ENCODE data around the gene KRT31.
"Not testable (repeated sequence)": the region's sequence is repeated elsewhere in the genome, so short reads cannot be mapped to it uniquely, and the experiment has no call there.

KRT31 gene

DNA sequence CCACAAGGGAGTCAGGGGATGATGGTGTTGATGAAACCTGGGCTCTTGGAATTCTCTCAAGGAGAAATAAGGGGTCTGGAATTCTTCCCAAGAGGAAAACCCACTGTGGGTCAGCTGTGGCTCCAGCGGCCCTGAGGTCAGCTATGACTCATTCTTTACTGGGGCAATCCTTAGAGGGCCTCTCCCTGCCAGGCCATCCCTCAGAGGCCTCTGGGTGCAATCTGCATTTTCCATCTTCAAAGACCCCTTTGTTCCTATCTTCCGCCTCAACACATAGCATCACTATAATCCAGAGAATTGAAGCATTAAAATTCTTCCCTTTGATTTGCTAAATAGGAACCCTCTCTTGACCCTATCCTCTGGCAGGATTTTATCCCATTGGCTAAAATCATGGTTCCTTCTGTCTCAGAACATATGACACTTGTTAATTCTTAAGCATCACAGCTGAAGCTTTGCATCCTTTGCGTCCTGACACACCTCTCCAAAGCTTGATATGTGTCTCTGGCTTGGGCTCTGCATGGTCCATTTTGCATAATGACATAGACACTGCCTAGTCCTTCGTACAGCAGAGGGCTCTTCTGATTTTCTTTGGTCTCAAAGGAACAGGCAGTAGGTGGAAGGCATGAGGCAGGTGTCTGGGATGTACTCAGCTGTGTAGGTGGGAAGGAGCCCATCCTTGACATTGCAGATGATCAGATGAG lies 31.3 kb upstream of the KRT31 start:
- DNase-seq (ENCODE audit: low read depth) = no peak
- H3K4me3 ChIP-seq (ENCODE audit: low read depth, low read length) = no peak overlapping the region
- TF ChIP-seq, protein P1, sequence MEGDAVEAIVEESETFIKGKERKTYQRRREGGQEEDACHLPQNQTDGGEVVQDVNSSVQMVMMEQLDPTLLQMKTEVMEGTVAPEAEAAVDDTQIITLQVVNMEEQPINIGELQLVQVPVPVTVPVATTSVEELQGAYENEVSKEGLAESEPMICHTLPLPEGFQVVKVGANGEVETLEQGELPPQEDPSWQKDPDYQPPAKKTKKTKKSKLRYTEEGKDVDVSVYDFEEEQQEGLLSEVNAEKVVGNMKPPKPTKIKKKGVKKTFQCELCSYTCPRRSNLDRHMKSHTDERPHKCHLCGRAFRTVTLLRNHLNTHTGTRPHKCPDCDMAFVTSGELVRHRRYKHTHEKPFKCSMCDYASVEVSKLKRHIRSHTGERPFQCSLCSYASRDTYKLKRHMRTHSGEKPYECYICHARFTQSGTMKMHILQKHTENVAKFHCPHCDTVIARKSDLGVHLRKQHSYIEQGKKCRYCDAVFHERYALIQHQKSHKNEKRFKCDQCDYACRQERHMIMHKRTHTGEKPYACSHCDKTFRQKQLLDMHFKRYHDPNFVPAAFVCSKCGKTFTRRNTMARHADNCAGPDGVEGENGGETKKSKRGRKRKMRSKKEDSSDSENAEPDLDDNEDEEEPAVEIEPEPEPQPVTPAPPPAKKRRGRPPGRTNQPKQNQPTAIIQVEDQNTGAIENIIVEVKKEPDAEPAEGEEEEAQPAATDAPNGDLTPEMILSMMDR (IDR thresholded peaks at IDR 0.05; ENCODE audit: low read depth, low read length, missing control alignments) = no peak

DNA sequence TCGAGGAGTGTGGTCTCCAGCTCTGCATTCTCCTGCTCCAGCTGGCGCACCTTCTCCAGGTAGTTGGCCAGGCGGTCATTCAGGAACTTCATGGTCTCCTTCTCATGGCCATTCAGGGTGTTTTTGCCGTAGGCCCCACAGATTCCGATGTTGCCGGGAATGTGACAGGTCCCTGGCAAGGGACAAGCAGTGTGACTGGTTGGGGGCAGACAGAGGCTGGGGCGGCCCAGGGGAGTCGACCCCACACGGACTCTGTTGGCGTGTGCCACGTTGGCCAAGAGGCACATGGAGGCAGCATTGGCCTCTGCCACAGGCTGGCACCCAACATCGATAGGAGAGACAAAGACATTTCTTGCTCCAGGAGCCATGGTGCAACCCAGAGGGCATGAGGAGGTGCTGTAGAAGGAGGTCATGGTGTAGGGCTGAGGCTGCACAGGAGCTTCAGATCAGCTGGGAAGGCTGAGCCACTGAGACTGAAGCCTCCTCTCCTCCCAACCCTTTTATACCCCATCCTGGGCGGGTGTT lies 26.8 kb upstream of the KRT31 start, which contains the start of gene KRT37:
Gene KRT37, minus strand, starts transcription at position 475 of the 525 bp plus-strand sequence. Its CDS starts 62 bp downstream, at position 413.
- no peak within 1 kb of the TSS for H3K4me3 ChIP-seq (ENCODE audit: low read depth, low read length)
- DNase-seq (ENCODE audit: low read depth) = no peak
- TF ChIP-seq, protein P1 (IDR thresholded peaks at IDR 0.05; ENCODE audit: low read depth, low read length, missing control alignments) = no peak

DNA sequence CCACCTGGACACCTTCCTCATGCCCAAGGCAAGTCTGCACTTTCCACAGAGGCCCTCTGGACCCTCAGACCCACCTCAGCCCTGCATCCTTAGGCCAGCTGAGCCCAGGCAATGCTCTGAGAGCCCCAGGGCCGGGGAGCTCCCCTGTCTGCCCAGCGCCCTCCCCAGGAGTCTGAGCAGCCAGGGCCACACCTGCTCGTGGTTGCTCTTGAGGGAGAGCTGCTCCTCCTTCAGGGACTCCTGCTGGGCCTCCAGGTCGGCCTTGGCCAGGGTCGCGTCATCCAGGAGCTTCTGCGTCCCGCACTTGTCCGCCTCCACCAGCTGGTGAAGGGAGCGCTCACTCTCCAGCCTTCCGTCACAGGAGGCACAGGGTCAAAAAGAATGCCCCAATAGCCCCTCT lies 25.2 kb upstream of the KRT31 start:
- DNase-seq (ENCODE audit: low read depth); H3K4me3 ChIP-seq (ENCODE audit: low read depth, low read length): not testable (repeated sequence)

DNA sequence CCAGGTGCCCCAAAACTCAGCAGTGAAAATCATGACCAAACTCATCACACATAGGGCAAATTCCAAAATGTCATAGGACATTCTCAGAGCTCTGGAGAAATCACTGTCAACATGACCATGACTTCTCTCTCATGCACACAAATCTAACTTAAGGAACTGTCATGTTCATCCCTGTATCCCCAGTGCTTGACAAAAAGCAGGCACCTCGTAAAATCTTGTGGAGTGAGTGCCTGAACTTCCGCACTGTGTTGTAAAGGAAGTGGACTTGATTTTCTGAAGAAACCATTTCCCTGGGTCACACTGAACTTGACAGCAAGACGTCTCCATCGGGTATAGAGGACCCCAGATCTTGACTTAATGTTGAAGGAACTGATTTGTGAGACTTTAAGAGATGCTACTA lies 24.2 kb upstream of the KRT31 start:
- TF ChIP-seq, protein P1 (IDR thresholded peaks at IDR 0.05; ENCODE audit: low read depth, low read length, missing control alignments) = no peak
- no peak overlapping the region for H3K4me3 ChIP-seq (ENCODE audit: low read depth, low read length)
- DNase-seq (ENCODE audit: low read depth) = no peak

DNA sequence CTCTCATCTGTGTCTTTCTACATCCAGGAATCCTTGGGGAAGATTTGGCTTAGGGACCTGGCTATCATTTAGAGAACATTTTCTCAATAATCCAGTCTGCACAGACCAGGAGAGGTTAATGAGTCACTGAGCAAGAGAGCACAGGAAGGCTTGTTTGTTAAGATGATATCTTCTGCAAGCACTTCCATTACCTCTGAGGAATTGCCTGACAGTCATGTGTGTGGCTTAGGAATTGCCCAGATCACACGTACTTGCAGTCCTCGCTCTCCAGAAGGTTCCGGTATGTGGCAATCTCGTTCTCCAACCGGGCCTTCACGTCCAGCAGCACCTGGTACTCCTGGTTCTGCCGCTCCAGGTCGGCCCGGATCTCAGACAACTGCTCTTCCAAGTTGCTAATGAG lies 23.7 kb upstream of the KRT31 start:
- no peak overlapping the region for H3K4me3 ChIP-seq (ENCODE audit: low read depth, low read length)
- no peak for DNase-seq (ENCODE audit: low read depth)
- TF ChIP-seq, protein P1 (IDR thresholded peaks at IDR 0.05; ENCODE audit: low read depth, low read length, missing control alignments) = no peak

- no peak overlapping the region for H3K4me3 ChIP-seq (ENCODE audit: low read depth, low read length)
- no peak for DNase-seq (ENCODE audit: low read depth)
- TF ChIP-seq, protein P1 (IDR thresholded peaks at IDR 0.05; ENCODE audit: low read depth, low read length, missing control alignments) = no peak
Observed at GRCh38 chr17:41420134-41420533, 22.7 kb upstream of the KRT31 start.

DNA sequence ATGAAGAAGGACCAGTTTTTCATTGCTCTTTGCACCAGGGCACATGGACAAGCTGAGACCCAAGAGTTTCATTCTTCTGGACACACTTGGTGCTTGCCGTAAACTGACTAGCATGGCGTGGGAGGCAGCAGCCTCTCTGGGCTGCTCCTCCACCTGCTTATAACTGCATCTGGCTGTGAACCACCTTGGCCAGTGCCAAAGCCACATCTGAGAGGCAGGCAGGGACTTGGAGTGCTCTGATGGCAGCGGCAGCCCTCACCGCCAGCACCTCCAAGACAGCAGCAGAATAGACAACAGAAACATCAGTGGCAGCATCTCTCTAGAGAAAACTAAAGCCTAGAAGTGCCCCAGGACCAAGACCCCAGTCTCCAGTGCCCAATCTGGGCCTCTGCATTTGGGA lies 22.3 kb upstream of the KRT31 start:
- TF ChIP-seq, protein P1 (IDR thresholded peaks at IDR 0.05; ENCODE audit: low read depth, low read length, missing control alignments) = no peak
- no peak overlapping the region for H3K4me3 ChIP-seq (ENCODE audit: low read depth, low read length)
- no peak for DNase-seq (ENCODE audit: low read depth)

Data from GM12864 (cell line).